Fibroblast of lung (primary cell): Measurements from ENCODE around the gene AGO1.

Experiments used
- EZH2 ChIP-seq: IDR thresholded peaks from 2 replicates; pipeline ENCODE4 v1.5.1; 2012; ENCODE audit warnings: low read length, control low read depth, mild to moderate bottlenecking; ENCODE audit errors: missing control alignments
- TF ChIP-seq, protein P1 (sequence below), 2 donors: IDR thresholded peaks in 1 of 2; conservative IDR thresholded peaks in 1 of 2; 1 replicate in 1 of 2; 2 replicates in 1 of 2; pipeline ENCODE4 v1.5.1; 2011 to 2012; ENCODE audit warnings: low read length in 2 of 2, control low read depth in 1 of 2, inconsistent platforms in 1 of 2, low read depth in 1 of 2, mild to moderate bottlenecking in 1 of 2

DNA sequence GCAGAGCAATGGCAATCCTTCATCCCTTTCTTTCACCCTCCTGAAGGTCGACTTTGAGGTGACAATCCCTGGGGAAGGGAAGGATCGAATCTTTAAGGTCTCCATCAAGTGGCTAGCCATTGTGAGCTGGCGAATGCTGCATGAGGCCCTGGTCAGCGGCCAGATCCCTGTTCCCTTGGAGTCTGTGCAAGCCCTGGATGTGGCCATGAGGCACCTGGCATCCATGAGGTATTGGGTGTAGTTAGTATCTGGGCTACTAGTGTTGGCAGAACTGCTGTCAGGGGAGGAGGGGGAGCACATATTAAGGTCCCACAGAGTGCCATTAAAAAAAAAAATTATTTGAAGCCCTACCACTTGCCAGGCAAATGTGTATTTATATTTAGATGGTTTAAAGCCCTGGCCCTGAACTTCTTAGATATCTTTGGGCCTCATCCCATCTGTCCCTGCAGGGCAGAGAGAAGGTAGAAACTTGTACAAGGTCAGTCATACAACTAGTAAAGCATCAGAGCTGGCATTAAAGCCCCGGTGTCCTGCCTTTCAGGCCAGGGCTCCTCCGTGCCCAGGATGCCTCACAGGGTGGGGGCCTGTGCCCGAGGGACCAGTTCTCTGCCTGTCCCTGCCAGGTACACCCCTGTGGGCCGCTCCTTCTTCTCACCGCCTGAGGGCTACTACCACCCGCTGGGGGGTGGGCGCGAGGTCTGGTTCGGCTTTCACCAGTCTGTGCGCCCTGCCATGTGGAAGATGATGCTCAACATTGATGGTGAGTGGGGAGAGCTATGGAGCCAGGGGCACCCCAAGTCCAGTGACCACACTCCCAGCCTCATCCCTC, 10.3 kb downstream of the AGO1 start:
- TF ChIP-seq, protein P1, sequence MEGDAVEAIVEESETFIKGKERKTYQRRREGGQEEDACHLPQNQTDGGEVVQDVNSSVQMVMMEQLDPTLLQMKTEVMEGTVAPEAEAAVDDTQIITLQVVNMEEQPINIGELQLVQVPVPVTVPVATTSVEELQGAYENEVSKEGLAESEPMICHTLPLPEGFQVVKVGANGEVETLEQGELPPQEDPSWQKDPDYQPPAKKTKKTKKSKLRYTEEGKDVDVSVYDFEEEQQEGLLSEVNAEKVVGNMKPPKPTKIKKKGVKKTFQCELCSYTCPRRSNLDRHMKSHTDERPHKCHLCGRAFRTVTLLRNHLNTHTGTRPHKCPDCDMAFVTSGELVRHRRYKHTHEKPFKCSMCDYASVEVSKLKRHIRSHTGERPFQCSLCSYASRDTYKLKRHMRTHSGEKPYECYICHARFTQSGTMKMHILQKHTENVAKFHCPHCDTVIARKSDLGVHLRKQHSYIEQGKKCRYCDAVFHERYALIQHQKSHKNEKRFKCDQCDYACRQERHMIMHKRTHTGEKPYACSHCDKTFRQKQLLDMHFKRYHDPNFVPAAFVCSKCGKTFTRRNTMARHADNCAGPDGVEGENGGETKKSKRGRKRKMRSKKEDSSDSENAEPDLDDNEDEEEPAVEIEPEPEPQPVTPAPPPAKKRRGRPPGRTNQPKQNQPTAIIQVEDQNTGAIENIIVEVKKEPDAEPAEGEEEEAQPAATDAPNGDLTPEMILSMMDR (conservative IDR thresholded peaks at IDR 0.05 in 1 of 2, IDR thresholded peaks at IDR 0.05 in 1 of 2; ENCODE audit: low read depth in 1 of 2, low read length in 2 of 2), result no peak
- no peak for TF ChIP-seq EZH2
